GM15510 (cell line): Measurements from ENCODE around the gene HHAT.

ENCODE experiments used
- POLR2A ChIP-seq: IDR thresholded peaks from 3 replicates; pipeline ENCODE4 v1.6.1; 2011; ENCODE audit warnings: borderline replicate concordance; ENCODE audit not compliant: insufficient read length; ENCODE audit errors: extremely low read depth

The HHAT gene

GRCh38 chr1:210677533-210677932 is 348.8 kb downstream of the HHAT start:
- no peak for TF ChIP-seq POLR2A

- no peak for TF ChIP-seq POLR2A
Observed at GRCh38 chr1:210678306-210678705, 349.6 kb downstream of the HHAT start.

GRCh38 chr1:210681158-210681557 is 352.5 kb downstream of the HHAT start:
- no peak for TF ChIP-seq POLR2A

GRCh38 chr1:210683403-210684047 is 354.8 kb downstream of the HHAT start:
- TF ChIP-seq POLR2A, result no peak

- TF ChIP-seq POLR2A, result no peak
Observed at GRCh38 chr1:210684466-210685294, 356.0 kb downstream of the HHAT start.

GRCh38 chr1:210685295-210685650 is 356.6 kb downstream of the HHAT start:
- TF ChIP-seq POLR2A, result no peak

- TF ChIP-seq POLR2A, result no peak
Observed at GRCh38 chr1:210686841-210687240, 358.1 kb downstream of the HHAT start.

- no peak for TF ChIP-seq POLR2A
Observed at GRCh38 chr1:210687582-210688279, 359.0 kb downstream of the HHAT start.

- no peak for TF ChIP-seq POLR2A
Observed at GRCh38 chr1:210688512-210689234, 360.0 kb downstream of the HHAT start.

- no peak for TF ChIP-seq POLR2A
Observed at GRCh38 chr1:210689826-210690225, 361.1 kb downstream of the HHAT start.

GRCh38 chr1:210690236-210690635 is 361.5 kb downstream of the HHAT start:
- TF ChIP-seq POLR2A, result no peak

- no peak for TF ChIP-seq POLR2A
Observed at GRCh38 chr1:210691039-210691610, 362.4 kb downstream of the HHAT start.

- no peak for TF ChIP-seq POLR2A
Observed at GRCh38 chr1:210692796-210693195, 364.1 kb downstream of the HHAT start.

GRCh38 chr1:210695026-210695425 is 366.3 kb downstream of the HHAT start:
- no peak for TF ChIP-seq POLR2A
